ENCODE results near the gene NR2C2.

- TF ChIP-seq FOXJ3 (CRISPR knock-in tag; IDR thresholded peaks at IDR 0.05; ENCODE audit: borderline replicate concordance) (no peak), NR3C1 (CRISPR knock-in tag; conservative IDR thresholded peaks at IDR 0.05; ENCODE audit: low read depth) (no peak), CTCF (IDR thresholded peaks at IDR 0.05) (no peak), JUN (CRISPR knock-in tag; IDR thresholded peaks at IDR 0.05) (no peak), E2F1 (CRISPR knock-in tag; IDR thresholded peaks at IDR 0.05) (no peak), MLX (CRISPR knock-in tag; IDR thresholded peaks at IDR 0.05) (0 out of 2 replicates have a peak, but pooled peaks have one; percentile 28)
These were observed 664 bp downstream of the NR2C2 start for GRCh38 chr3:14947886-14948608.
